COR-L47 (cell line): ENCODE data around the gene LTBP2.

Experiments
- DNase-seq: peaks from one replicate; lab custom pipeline; 2025; lab: John Stamatoyannopoulos, UW

Gene LTBP2

DNA sequence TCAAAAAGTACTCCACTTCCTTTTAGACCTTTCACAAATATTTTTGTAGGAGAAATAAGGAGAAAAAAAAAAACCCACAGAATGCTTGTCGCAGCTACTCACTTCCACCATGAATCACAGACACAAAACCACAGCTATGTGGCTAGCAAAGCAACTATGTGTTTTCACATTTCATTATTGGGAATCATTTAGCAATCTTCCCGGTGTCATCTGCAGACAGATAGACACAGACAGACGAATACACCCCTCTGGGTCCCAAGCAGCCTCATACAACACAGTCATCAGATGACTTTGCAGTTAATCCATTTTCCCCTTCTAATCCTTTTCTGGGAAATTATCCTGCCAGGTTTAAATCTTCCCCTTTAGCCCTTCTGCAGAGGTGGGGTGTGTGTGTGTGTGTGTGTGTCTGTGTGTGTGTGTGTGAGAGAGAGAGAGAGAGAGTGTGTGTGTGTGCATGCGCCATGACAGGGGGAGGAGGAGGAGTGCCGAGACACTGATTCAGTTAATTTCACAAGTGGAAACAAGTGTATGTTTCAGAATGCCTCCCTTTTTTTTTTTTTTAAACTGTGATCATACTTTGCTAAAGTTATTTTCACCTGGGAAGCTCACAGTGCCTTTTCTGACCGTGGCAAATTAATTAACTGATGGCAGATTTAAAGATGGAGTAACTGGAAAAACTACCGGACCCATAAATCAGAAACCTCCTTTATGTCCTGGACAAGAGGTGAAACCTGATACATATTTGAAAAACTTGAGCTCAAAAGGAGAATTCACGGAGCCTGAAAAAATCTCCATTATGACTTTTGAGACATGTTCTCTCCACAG, 39.9 kb downstream of the LTBP2 start:
- no peak for DNase-seq

DNA sequence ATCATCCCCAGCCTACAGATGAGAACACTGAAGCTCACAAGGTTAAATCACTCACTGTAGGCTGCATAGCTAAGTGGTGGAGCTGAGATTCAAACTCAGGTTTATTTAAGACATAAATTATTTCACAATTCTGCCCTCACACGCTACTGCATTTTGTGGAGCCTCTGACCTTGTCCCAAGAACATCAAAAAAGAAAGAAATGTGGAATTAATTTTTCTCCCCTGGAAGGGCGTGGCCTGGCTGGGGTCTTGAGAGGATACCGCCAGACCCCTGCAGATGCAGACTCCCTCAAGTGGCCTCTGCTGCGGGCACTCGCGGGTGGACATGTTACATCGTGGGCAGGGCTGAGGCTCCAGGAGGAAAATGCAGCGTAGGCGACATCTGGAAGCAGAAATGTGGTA, 40.6 kb downstream of the LTBP2 start:
- no peak for DNase-seq

DNA sequence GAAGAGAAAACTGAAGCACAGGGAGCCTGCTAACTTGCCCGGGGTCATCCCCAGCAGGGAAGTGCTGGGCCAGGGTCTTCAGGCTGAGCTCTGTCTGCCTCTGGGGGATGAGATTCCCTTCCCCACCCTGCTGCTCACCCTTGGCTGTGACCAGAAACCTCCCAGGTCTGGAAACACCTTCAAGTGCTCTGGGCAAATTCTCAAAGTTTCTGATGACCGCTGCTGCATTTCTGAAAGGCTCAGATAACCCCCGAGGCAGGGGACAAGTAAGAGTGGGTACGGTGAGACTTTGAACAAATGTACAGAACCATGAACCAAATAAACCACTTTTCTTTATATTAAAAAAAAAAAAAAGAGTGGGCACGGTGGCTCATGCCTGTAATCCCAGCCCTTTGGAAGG, 41.3 kb downstream of the LTBP2 start:
- no peak for DNase-seq

DNA sequence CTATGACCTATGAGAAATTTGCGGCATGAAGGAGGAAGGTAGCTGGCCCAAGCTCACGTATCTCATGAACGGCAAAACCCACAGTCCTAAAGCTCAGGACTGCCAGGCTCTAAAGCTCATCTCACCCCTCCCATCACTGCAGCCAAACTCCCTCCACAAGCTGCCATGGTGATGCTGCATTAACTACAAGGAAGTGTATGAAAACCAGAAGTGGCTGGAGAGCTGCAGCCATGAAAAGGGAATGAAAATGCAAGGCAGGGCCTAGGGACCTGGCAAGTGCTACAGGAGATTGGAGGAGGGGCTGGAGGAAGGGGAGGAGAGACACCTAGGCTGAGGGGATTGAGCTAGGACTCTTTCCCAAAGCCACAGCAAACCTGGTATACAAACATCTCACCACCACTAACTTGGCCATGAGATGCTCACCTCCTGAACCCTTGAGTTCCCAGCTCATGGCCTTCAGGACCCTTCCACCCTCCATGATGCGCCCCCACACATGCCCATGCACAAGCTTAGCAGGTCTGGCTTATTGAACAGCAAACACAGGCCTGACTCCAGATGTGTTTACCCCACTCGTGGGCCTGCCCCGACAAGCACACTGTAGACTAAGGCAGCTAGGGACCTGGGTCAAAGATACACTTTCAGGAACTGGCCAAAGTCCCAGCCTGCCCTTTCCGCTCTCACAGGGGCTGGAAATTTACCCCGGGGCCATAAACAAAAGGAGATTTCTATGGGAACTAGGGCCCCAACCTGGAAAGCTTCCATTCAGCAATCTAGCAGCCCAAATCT, 42.0 kb downstream of the LTBP2 start:
- DNase-seq: no peak

DNA sequence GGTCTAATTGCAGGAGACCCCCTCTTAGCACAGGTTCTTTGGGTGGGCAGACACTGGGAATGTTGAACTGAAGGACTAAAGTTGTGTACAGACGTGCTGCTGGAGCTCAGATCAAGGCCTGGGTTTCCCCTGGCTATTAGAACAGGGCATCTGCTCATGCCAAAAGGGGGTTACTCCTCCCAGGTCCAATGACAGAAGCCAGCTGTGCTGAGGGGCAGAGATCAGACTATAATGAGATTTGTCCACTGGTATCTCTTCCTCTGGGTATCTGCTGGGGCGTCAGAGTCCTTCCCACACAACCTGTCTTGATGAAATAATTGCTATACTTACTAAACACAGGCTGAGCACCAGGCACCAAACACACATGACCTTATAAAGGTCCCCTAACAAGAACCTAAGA, 42.6 kb downstream of the LTBP2 start:
- no peak for DNase-seq

DNA sequence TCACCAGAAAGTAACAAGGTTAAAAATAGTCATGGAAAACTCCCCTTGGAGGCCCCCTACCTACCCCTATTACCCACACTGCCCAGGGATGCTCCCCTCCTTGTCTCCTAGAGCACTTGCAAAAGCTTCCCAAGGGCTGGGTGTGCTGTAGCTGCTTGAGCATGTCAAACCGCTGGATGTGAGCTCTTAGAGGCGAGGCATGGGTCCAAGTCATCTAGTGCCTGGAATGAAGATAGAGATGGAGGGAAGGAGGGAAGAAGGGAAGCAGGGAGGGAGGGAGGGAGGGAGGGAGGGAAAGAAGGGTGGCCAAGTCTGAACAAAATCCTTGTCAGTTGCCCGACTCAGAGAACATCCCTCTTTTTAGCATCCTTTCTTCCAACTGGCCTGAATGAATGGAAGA, 43.1 kb downstream of the LTBP2 start:
- DNase-seq: no peak

DNA sequence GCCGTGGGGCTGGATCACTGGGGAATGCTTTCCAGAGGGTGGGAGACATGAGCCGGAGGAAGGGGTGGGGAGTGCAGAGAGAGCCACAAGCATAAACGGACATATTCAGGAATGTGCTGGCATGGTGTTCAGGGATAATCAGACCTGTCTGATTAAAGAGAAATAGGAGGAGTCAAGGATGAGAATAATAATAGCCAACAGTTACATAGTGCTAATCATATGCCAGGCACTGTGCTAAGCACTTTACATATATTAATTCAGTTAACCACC, 43.7 kb downstream of the LTBP2 start:
- no peak for DNase-seq

DNA sequence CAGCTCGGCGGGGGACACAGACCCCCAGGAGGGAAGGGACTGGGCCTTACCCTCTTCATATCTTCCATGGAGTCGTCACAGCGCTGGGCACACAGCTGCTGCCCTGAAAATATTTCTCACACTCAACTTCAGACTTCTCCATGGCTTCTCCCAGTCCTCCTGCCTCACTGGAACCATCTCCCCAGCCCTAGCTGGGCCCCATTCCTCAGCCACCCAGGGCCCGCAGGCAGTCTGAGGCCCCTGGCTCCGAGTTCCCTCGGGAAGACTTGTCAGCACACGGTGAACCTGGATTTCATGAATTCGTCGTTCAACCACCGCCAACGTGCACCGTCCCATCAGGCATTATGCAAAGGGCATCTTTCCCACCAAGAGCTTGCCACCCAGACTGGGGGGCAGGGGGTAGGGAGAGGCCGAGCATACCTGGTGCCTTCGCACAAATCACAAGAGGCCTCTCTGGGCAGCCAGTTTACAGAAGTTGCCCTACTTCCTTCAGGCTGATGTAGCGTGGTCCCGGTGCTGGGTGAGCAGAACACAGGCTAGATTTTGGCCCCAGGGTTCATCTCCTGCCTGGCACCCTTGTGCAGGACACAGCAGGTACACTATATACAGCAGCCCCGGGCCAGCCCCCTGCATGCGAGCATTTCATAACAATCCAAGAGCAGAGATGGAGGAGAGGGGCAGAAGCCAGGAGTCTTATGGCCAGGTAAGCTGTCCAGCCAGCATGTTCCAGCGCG, 44.2 kb downstream of the LTBP2 start:
- no peak for DNase-seq

DNA sequence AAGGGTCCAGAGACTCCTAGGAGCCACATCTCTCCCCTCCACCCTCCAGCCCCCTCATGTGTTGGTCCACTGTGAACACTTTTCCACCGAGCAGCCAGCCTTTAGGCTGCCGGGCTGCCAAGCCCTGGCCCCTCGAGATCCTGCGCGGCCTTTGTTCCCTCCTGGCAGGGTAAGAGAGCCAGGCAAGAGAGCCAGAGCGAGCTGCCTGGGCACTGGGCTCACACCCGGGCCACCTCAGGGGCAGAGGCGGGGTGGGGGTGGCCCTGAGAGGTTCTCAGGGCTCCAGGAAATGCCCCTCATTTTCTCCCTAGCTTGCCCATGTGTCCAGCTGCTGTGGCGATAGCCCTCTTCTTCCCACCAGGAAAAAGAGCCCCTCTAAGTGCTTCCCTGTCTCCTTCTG, 44.8 kb downstream of the LTBP2 start:
- no peak for DNase-seq

DNA sequence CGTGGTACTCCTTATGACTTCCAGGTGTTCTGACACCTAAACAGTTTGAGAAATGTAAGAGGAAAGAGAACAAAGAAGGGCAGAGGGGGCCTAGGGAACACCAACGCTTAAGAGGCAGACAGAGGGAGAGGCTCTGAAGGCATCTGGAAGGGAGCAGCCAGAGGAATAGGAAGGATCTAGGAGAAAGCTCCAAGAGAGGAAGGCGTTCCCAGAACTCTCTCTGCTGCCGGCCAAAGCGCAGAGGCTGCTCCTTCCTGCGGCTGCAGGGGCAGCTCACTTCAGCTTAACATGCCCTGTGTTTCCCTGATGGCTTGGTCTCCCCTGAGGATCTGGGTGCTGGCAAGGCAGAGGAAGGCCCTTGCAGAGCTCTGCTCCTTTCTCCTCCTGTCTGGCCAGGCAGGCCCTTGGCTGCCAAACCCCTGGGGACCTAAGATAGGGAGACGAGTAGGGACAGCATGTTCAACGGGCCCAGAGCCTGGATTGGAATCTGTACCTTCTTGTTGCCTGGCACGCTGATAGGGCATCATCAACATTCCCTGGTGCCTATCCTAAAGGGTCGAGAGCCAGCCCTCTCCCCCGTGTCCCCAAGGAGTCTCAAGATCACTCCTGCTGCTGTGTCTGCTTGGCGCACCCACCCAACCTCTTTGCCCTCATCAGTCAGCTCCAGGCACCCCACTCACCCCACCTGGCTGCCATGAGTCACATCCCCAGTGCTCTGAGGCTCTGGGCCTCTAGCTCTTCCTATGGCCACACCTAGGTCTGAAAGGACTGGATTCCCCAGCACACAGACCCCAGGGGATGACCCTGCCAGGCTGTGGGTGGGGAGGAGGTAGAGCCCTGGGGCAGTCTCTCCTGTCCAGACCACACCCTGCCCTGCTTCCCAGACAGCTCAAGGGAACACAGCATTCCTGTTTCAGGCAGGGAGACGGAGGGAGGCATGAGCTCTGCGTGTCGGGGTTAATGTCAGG, 45.6 kb downstream of the LTBP2 start:
- DNase-seq: no peak

DNA sequence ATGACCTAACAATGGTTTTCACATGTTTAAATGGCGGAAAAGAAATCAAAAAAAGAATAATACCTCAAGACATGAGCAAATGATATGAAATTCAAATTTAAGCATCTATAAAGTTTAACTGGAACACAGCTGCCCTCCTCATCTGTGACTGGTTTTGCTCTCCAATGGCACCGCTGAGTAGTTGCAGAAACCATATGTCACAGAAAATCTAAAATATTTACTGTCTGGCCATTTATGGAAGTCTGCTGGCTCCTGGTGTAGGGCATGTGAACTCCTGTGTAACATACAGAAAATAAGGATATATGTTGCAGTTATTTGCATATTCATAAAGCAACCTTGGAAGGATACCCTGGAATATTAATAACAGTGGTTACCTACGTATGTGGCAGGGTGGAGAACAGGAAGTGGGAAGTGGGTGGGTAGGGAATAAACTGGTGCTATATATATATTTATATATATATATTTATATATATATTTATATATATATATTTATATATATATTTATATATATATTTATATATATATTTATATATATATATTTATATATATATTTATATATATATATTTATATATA, 48.4 kb downstream of the LTBP2 start:
- no peak for DNase-seq

DNA sequence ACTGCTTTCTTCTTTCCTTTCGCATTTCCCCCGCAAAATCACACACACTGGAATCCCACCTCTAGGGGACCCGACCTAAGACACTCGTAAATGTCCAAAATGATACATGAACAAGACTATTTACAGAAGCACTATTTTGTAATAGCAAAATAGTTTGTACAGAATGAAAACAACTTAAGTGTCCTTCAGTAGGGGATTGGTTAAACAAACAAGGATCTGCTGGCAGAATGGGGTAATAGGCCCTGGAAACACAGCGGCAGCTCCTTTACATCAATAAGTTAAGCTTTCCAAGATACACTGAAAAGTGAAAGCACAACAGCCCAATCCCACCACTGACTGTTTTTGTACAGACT, 48.8 kb downstream of the LTBP2 start:
- no peak for DNase-seq

DNA sequence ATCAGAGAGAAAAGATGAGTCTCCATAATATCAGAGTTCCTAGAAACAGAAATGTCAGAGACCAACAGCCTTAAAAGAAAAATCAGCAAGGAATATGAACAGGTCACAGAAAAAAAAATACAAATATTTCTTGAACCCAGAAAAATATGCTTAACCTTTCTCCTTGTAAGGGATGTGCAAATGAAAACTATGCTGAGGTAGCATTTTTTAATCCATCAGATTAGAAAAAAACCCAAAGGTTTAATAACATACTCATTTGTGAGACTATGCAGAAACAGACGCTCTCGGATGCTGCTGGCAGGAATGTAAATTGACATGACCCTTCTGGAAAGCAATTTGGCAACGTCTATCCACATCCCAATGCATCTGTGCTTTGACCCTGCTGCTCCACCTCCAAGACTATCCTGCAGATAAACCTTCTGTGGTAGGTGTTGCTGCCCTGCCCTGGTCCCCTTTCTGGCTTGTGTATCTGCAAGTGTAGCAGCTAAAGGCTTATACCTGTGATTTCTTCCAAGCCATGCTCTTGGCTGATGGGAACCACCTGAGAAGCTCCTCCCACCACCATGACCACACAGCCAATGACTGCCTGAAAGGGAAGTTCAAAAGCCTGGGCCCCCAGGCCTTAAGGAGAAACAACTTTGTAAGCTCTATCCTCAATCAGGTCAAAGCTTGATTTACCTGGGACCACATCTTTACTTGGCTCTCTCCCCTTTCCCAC, 49.4 kb downstream of the LTBP2 start:
- DNase-seq: no peak

DNA sequence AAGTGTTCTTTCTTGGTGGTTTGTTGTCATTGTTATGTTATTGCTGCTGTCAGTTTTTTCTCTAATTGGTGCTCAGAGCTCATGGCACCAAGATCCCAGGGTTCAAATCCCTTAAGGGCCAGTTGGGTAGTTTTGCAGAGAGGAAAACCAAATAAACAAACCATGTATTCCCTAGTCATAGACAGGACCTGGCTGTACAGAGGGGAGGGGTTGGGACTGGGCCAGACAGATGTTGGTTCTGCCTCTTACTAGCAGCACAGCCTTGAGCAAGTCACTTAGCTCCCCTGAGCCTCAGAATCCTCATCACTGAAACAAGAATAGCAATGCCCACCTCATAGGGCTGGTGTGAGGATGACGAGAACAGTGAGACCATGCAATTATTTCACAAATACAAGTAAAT, 53.4 kb downstream of the LTBP2 start:
- DNase-seq: no peak

DNA sequence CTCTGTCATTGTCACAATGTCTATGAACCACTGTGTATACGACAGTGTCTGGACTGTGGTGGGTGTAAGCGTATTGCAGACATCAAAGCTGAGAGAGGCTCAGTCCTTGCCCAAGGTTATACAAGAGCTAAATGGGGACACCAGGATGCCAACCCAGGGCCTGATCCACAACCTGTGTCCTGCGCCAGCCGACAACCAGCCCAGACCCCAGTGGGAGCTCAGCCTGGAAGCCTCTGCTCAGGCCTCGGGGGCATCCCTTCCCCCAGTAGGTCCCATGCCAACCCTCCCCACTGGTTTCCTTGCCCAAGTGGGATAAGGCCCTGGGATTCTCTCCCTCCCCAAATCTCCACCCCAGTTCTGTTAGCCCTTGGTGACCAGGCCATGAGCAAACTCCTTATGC, 54.3 kb downstream of the LTBP2 start:
- DNase-seq: no peak

DNA sequence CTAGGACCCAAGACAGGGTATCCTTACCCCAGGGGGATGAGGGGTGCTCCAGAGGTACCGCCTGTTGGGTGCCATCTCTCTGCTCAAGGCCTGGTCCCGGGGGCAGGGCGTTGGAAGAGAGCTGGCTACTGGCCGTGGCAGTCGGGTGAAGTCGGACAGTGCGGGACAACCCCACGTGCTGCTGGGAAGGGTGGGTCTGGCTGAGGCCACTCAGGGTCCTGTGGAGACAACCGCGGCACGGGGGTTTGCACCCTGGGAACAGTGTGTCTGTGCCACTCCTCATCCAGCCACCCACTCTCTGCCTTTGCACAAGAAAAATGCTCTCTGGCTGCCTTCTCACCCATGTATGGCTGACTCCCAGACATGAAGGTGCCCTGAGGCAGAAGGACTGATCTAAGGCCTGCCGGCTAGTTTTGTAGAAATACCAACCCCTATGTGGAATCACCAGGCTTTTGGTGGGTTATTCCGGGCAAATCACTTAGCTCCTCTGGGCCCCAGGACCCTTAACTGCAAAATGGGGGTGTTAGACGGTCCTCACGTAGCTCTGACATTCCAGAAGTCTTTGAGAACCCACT, 56.5 kb downstream of the LTBP2 start:
- no peak for DNase-seq

DNA sequence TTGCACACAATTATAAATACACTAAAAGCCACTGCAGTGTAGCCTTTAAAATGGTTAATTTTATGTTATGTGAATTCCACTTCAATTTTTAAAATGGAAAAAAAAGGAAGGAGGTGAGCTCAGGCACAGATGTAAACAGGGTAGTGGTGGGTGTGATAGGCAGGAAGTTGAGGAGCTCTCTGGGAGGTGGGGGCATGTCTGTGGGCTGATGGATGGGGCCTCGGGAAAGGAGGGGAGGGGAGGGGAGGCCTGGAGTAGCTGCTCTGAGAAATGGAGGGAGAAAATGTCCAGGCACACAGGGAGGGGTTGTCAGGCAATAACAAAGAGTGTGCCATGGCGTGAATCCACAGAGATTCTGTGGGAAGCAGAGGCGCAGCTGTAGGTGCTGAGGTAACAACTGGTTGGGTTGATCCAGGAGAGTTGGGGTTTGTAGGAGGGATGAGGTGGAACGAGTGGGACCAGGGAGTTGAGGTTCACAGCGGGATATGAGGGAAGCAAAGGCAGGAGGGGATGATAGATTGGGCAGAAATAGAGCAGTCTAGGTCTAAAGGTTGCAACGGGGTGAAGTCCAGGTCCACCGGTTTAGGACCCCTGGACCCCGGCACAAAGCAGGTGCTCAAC, 57.2 kb downstream of the LTBP2 start:
- DNase-seq: no peak

DNA sequence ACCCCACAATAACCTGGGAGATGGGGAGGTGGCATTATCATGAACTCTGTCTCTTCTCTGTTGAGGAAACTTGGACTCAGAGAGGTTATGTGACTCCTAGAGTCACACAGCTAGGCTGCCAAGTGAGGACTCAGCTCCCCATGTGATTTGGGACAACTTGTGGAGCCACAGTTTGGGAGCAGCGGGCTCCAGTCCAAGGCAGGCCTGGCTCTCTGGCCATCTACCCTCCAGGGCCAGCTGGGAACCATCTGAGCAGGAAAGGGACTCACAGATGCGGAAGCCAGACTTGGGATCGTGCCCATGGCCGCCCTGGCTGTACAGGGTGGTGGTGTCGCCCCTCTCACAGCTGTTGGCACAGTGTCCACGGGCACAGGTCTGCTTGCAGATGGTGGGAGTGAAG, 59.4 kb downstream of the LTBP2 start:
- DNase-seq: no peak

DNA sequence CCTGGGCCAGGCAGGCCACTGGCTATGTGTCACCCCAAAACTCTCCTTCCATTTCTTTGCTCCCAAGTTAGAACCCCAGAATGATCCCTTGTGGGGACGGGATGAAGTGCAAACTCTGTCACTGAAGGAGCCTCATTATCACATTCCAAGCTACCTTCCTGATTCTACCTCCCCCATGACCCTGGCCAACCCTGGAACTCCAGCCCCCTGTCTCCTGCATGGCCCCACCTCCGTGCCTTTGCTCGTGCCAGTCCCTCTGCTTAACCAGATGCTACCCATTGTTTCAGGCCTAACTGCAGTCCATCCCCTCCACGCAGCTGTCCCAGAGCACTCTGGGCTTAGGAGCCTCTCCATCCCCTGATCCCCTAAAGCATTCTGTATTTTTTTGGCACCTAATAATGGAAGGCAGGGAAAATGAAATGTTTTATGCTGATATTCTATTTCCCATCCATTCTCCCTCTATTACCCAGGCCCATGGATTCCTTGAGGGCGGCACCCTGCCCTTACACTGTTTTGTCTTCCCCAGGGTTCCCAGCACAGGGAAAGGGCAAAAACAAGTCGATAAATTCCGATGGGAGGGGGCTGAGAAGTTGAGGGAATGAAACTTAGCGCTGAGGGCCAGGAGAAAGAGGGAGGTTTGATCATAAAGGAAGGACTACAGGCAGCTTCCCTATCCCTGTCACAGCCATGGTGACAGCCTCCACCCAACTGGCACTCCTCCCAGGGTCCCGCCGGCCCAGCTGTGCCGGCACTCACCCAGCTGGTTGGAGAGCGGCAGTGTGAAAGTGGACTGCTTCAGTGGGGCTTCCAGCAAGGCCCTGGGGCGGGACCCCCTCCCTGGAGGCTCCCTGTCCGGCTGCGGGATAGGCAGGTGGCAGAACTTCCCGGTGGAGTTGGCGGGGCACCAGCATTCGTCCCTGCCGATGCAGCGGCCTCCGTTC, 60.3 kb downstream of the LTBP2 start:
- no peak for DNase-seq
